Glutamatergic neuron (in vitro differentiated cells): ENCODE results near the gene DMBT1. TPM values are rescaled to one million over a fixed set of nuclear protein-coding genes. Genes with fewer than 3 reads are reported as not detected.
"Not testable (repeated sequence)": the region's sequence is repeated elsewhere in the genome, so short reads cannot be mapped to it uniquely, and the experiment has no call there.

Experiments
- DNase-seq: peaks from one replicate; pipeline ENCODE4 v3.0.0; 2022
- H3K27ac Mint-ChIP-seq: one replicate; pipeline ENCODE4 v1.8.0; 2020; ENCODE audit warnings: mild to moderate bottlenecking, mixed read lengths, inconsistent platforms; ENCODE audit not compliant: unreplicated experiment
- H3K27me3 Mint-ChIP-seq: one replicate; pipeline ENCODE4 v1.8.0; 2020; ENCODE audit warnings: mild to moderate bottlenecking, moderate library complexity, mixed read lengths, inconsistent platforms; ENCODE audit not compliant: unreplicated experiment
- H3K36me3 Mint-ChIP-seq: one replicate; pipeline ENCODE4 v1.8.0; 2020; ENCODE audit warnings: mild to moderate bottlenecking, mixed read lengths, inconsistent platforms; ENCODE audit not compliant: unreplicated experiment
- H3K4me1 Mint-ChIP-seq: one replicate; pipeline ENCODE4 v1.8.0; 2020; ENCODE audit warnings: mild to moderate bottlenecking, low read depth, mixed read lengths, inconsistent platforms; ENCODE audit not compliant: unreplicated experiment
- H3K4me3 Mint-ChIP-seq: one replicate; pipeline ENCODE4 v1.8.0; 2020; ENCODE audit warnings: mild to moderate bottlenecking, mixed read lengths, inconsistent platforms; ENCODE audit not compliant: unreplicated experiment
- H3K9me3 Mint-ChIP-seq: one replicate; pipeline ENCODE4 v1.8.0; 2020; ENCODE audit warnings: mild to moderate bottlenecking, moderate library complexity, mixed read lengths, inconsistent platforms; ENCODE audit not compliant: unreplicated experiment
- CTCF ChIP-seq: fragments of 200-600 bp; sonication (generic); IDR thresholded peaks from one replicate; pipeline ENCODE4 v1.5.0; 2021; ENCODE audit not compliant: partially characterized antibody, unreplicated experiment
- total RNA-seq: library from RNA; stranded (reverse); fragmentation: NEBNext Ultra II Directional; extraction: Animal tissue kit (Norgen Biotek cat#: 25700); gene quantifications from one replicate; pipeline ENCODE4 v1.2.1, GENCODE V29; 2021; ENCODE audit not compliant: unreplicated experiment

DMBT1 gene
- total RNA-seq, 1 donor from 2014 or later, result 0.17 TPM

GRCh38 chr10:122570920-122571319 lies 10.4 kb downstream of the DMBT1 start:
- peaks cover 7% of the 10 kb centered on the region for H3K27me3 Mint-ChIP-seq
- H3K9me3 Mint-ChIP-seq, result peaks cover 3% of the 10 kb centered on the region
- no peaks in the 10 kb centered on the region for H3K4me1 Mint-ChIP-seq
- peaks cover 5% of the 10 kb centered on the region for H3K36me3 Mint-ChIP-seq
- no peak overlapping the region for H3K4me3 Mint-ChIP-seq
- TF ChIP-seq CTCF, result no peak
- no peak overlapping the region for H3K27ac Mint-ChIP-seq
- DNase-seq, result no peak

- DNase-seq, result no peak
- H3K36me3 Mint-ChIP-seq, result peaks cover 5% of the 10 kb centered on the region
- no peak for TF ChIP-seq CTCF
- H3K27ac Mint-ChIP-seq, result no peak overlapping the region
- peaks cover 3% of the 10 kb centered on the region for H3K9me3 Mint-ChIP-seq
- no peaks in the 10 kb centered on the region for H3K4me1 Mint-ChIP-seq
- peaks cover 5% of the 10 kb centered on the region for H3K27me3 Mint-ChIP-seq
- H3K4me3 Mint-ChIP-seq, result no peak overlapping the region
Observed at GRCh38 chr10:122571892-122572291, 11.3 kb downstream of the DMBT1 start.

DNA sequence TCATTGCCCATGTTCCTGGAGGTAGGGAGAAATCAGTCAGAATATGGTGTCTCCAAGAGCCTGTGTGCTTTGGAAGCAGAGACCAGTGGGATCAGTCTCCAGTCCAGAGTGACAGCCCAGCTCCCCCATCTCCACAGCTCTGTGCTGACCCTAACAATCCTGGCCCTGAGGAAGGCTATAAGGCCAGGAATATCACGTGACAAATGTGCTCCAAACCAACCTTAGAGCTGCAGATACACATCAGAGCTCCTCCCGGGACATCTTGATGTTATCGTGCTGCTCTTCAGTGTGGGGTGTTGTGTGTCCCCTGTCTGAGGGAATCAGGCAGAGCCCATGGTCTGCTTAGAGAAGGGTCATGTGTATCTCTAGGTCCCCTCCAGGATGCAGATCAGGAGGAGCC lies 15.2 kb downstream of the DMBT1 start:
- no peaks in the 10 kb centered on the region for H3K27me3 Mint-ChIP-seq
- H3K36me3 Mint-ChIP-seq, result peaks cover 5% of the 10 kb centered on the region
- TF ChIP-seq CTCF, result no peak
- peaks cover 3% of the 10 kb centered on the region for H3K9me3 Mint-ChIP-seq
- H3K27ac Mint-ChIP-seq, result no peak overlapping the region
- H3K4me3 Mint-ChIP-seq, result no peak overlapping the region
- H3K4me1 Mint-ChIP-seq, result no peaks in the 10 kb centered on the region
- no peak for DNase-seq

GRCh38 chr10:122576291-122576690 lies 15.7 kb downstream of the DMBT1 start:
- Mint-ChIP-seq H3K36me3 (peaks cover 5% of the 10 kb centered on the region), H3K27me3 (no peaks in the 10 kb centered on the region), H3K4me3 (no peak overlapping the region), H3K4me1 (no peaks in the 10 kb centered on the region), H3K27ac (no peak overlapping the region), H3K9me3 (peaks cover 3% of the 10 kb centered on the region)
- DNase-seq, result no peak
- TF ChIP-seq CTCF, result no peak

DNA sequence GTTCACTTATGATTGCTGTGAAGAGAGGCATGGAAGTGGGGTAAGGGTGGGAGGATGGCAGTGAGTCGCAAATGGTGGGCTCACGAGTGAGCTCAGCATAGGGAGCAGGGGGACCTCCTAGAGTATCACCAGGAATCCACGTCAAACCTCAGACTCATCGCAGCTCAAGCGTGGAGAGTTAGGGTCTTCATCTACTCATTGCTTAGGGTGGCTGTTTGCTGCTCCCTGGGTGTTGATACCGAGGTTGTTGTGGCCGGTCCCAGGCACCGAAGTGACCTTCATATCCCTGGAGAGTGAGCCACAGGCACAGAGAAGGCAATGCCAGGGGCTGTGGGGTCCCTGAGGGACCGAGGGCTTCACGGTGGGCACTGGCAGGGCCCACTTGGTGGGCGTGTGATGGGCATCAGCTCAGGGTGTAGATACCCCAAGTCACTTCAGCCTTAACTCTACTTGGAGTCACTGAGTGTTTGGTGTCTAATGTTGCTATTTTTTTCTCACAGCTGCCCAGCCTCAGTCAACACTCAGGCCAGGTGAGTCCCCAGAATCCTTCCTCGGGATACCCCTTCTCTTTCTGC lies 16.8 kb downstream of the DMBT1 start:
- Mint-ChIP-seq H3K4me3 (no peak overlapping the region), H3K9me3 (peaks cover 3% of the 10 kb centered on the region), H3K36me3 (peaks cover 5% of the 10 kb centered on the region), H3K27ac (no peak overlapping the region), H3K4me1 (no peaks in the 10 kb centered on the region), H3K27me3 (no peaks in the 10 kb centered on the region)
- no peak for TF ChIP-seq CTCF
- no peak for DNase-seq

GRCh38 chr10:122586070-122586469 lies 25.5 kb downstream of the DMBT1 start:
- not testable (repeated sequence) for H3K27ac Mint-ChIP-seq, H3K4me1 Mint-ChIP-seq, H3K36me3 Mint-ChIP-seq

More at GRCh38 chr10:122586070-122586469, 25.5 kb downstream of the DMBT1 start:
- H3K4me3 Mint-ChIP-seq, H3K9me3 Mint-ChIP-seq, DNase-seq, H3K27me3 Mint-ChIP-seq: not testable (repeated sequence)
